Muscle of leg (tissue), 16 donors: ENCODE data around the gene DST. TPM values are rescaled to one million over a fixed set of nuclear protein-coding genes. Genes with fewer than 3 reads are reported as not detected.

ENCODE experiments used
- DNase-seq: peaks from one replicate; pipeline ENCODE4 v3.0.0; 2013
- H3K27ac ChIP-seq: one replicate; pipeline ENCODE4 v1.5.1; 2013; ENCODE audit warnings: mild to moderate bottlenecking, low read length, control low read depth
- H3K27me3 ChIP-seq: one replicate; pipeline ENCODE4 v1.6.1; 2013; ENCODE audit warnings: low read length; ENCODE audit not compliant: control insufficient read depth, insufficient read depth
- H3K36me3 ChIP-seq: one replicate; pipeline ENCODE4 v1.6.1; 2013; ENCODE audit warnings: low read length; ENCODE audit not compliant: control insufficient read depth, insufficient read depth
- H3K4me1 ChIP-seq: one replicate; pipeline ENCODE4 v1.6.1; 2013; ENCODE audit warnings: low read length; ENCODE audit not compliant: control insufficient read depth, insufficient read depth
- H3K4me3 ChIP-seq: one replicate; pipeline ENCODE4 v1.5.1; 2013; ENCODE audit warnings: low read length, control low read depth
- H3K9me3 ChIP-seq: replicated peaks from 2 replicates; pipeline ENCODE4 v1.6.1; 2013; ENCODE audit warnings: low read depth, low read length; ENCODE audit not compliant: control insufficient read depth
- WGBS: methylation state at CpG from one replicate; pipeline ENCODE4 v1.1.5; 2013; ENCODE audit warnings: missing lambda C conversion rate; ENCODE audit not compliant: insufficient coverage; 5-methylcytosine and 5-hydroxymethylcytosine counted together
- long read RNA-seq, 11 donors: transcript quantifications; one replicate each; lab custom pipeline, GENCODE V29; 2026
- polyA plus RNA-seq, 8 donors: library from polyadenylated mRNA; unstranded; fragments of 120-200 nt; gene quantifications; one replicate each; pipeline versions ENCODE4 v1.2.1 to v1.2.3, GENCODE V29; 2013; ENCODE audit warnings: inconsistent platforms in 1 of 8, low replicate concordance in 1 of 8; ENCODE audit not compliant: insufficient read length in 8 of 8, insufficient read depth in 1 of 8
- total RNA-seq: library from RNA; stranded (reverse); fragments of 120-200 nt; gene quantifications from one replicate; pipeline ENCODE4 v1.2.4, GENCODE V29; 2013

The DST gene
- total RNA-seq (192 TPM), polyA plus RNA-seq (100 to 1,000 TPM; 154 to 219 (median 175) TPM)
- long read RNA-seq, donor 1, partial matches to known transcripts = 0 of 4 reads
- long read RNA-seq, donor 1, other reads (novel, unspliced or antisense) = 0 of 4 reads
- long read RNA-seq, donor 2, partial matches to known transcripts = 0 of 1 reads
- long read RNA-seq, donor 2, other reads (novel, unspliced or antisense) = 0 of 1 reads
- long read RNA-seq, donor 3, partial matches to known transcripts = 22 of 23 reads
- long read RNA-seq, donor 3, other reads (novel, unspliced or antisense) = 0 of 23 reads
- long read RNA-seq, donor 4, partial matches to known transcripts = 0 of 7 reads
- long read RNA-seq, donor 4, other reads (novel, unspliced or antisense) = 0 of 7 reads
- long read RNA-seq, donor 5, transcript DST-211 (4 exons, 2,016 nt) = major isoform, 8 of 41 reads
- long read RNA-seq, donor 5, transcript DST-221 (3 exons, 582 nt) = minor isoform, 7 of 41 reads
- long read RNA-seq, donor 5, partial matches to known transcripts = 23 of 41 reads
- long read RNA-seq, donor 5, other reads (novel, unspliced or antisense) = 0 of 41 reads
- long read RNA-seq, donor 6, transcript DST-218 (2 exons, 2,967 nt) = major isoform, 8 of 17 reads
- long read RNA-seq, donor 6, partial matches to known transcripts = 5 of 17 reads
- long read RNA-seq, donor 6, other reads (novel, unspliced or antisense) = 0 of 17 reads
- long read RNA-seq, donor 7, partial matches to known transcripts = 30 of 33 reads
- long read RNA-seq, donor 7, other reads (novel, unspliced or antisense) = 0 of 33 reads
- long read RNA-seq, donor 8, partial matches to known transcripts = 0 of 8 reads
- long read RNA-seq, donor 8, other reads (novel, unspliced or antisense) = 0 of 8 reads
- long read RNA-seq, donor 9, partial matches to known transcripts = 0 of 8 reads
- long read RNA-seq, donor 9, other reads (novel, unspliced or antisense) = 0 of 8 reads
- long read RNA-seq, donor 10, partial matches to known transcripts = 38 of 49 reads
- long read RNA-seq, donor 10, other reads (novel, unspliced or antisense) = 0 of 49 reads
- long read RNA-seq, donor 11, full-length matches to known transcripts = 9 of 9 reads
- long read RNA-seq, donor 11, partial matches to known transcripts = 0 of 9 reads
- long read RNA-seq, donor 11, other reads (novel, unspliced or antisense) = 0 of 9 reads

DNA sequence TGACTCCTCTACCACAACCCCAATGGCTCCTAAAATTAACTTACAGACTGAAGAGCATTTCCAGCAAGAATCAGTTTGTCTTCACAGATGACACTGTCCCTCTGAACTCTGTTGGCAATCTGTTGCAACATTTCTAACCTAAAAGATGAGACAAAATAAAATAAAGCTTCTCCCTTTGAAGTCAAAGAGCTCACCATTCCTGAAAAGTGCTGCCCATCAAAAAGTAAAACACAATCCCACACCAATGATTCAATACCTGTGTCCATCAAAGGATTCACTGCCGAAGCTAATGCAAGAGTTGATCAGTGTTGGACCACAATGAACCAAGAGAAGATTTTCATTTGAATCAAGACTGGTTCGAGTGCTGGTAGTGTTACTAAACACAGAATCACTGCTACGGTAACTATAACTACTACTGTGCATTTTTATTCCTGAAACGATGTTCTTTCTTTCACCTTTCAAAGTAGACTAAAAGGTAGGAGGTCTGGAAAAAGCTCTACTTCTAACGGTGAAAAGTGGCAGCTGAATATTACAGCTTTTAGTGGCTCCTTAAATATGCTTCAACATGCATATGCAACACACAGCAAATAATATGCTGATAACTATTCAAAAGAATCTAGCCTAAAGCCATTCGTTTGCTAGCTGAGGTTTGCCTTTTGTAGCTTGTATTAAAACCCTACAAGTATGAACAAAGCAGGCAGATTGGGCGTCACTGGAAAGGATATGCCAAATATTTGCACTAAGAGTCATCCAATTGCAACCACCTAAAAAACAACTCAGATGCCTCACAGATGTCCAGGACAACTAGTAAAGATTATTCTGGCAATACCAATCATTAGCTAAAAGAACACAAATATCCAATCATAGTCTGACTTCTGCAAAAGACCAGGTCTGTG, at the start of gene DST:
TSS of gene DST (minus strand) at position 524 of the 896 bp plus-strand sequence.
- no peak within 1 kb of the TSS for H3K4me3 ChIP-seq
- DNase-seq = peak; percentile 23
- WGBS = no CpG with 5 or more reads among the region's 7 CpGs
- no peak within 1 kb of the TSS for H3K27ac ChIP-seq
- H3K36me3 ChIP-seq = peaks cover 14% of the 10 kb centered on the region
- no peaks in the 10 kb centered on the region for H3K4me1 ChIP-seq
- no peaks in the 10 kb centered on the region for H3K27me3 ChIP-seq
- H3K9me3 ChIP-seq = no peaks in the 10 kb centered on the region

DNA sequence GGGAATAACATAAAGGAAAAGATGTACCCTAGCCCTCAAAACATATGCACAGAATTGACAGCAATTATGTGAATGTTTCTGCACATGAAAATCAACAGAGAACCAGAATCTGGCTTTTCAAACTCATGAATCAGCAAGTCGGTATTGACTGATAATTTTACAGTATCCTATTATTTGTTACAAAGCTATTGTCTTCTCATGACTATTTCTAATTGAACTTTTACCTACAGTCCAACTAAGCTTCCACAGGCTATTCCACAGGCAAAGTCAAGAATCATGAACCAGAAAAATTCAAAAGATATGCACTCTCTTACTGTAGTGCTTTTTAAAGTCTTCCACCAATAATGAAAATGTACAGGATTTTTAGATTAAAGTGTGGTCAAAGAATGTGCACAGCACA, 49.1 kb upstream of the DST start:
- no peaks in the 10 kb centered on the region for H3K9me3 ChIP-seq
- H3K27me3 ChIP-seq = no peaks in the 10 kb centered on the region
- H3K4me3 ChIP-seq = no peak overlapping the region
- WGBS = no CpG with 5 or more reads among the region's 1 CpG
- DNase-seq = no peak
- H3K27ac ChIP-seq = peak overlapping the region; percentile 74
- peaks cover 3% of the 10 kb centered on the region for H3K4me1 ChIP-seq
- H3K36me3 ChIP-seq = peaks cover 3% of the 10 kb centered on the region

DNA sequence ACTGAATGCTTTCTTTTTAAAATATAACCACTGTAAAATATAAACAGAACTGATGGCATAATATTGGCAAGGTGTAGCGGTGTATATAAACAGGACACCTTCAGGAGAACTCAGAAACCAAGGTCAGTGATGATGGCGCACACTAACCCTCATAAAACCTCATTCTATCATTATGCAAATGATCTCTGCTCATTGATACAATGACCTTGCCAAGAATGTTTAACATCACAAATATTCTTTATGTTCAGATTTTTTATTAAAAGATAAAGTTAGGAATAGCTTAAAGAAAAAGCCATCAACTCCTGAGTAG, 48.6 kb upstream of the DST start:
- Histone ChIP-seq H3K27ac (no peak overlapping the region), H3K27me3 (no peaks in the 10 kb centered on the region), H3K4me1 (peaks cover 3% of the 10 kb centered on the region), H3K4me3 (no peak overlapping the region), H3K9me3 (no peaks in the 10 kb centered on the region), H3K36me3 (peaks cover 3% of the 10 kb centered on the region)
- WGBS = no CpG with 5 or more reads among the region's 2 CpGs
- DNase-seq = no peak

DNA sequence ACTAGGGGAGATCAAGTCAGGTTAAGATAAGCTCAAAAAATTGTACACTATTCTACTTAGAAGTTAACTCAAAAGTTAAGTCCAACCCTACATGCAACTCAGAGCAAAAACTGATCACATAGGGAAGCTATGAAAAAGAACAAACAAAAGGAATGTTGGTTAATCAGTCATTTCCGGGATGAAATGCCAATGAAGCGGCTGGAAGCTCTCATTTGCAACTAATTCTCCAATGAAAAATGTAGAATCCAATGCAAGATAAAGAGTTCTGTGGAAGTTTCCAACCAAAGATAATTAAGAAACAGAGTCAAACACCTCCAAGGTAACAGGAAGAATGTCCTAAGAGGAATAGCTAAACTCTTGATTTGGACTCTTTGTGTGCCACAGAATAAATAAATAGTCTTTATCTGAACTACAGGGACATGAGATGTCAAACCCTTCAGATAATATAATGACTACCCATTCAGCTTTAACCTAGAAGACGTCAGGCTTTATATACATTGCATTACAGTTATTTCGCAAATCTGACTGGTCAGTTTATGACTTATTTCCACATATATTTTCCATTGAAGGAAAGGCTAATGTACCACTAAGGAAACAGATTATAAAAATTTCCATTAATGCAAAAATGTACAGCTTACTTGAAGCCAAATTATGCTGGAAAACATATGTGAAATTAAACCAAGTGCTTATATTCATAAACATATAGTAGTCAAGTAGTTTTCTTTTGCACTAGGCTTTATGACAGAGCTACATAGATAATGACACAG, 48.0 kb upstream of the DST start:
- WGBS = no CpG with 5 or more reads among the region's 4 CpGs

DNA sequence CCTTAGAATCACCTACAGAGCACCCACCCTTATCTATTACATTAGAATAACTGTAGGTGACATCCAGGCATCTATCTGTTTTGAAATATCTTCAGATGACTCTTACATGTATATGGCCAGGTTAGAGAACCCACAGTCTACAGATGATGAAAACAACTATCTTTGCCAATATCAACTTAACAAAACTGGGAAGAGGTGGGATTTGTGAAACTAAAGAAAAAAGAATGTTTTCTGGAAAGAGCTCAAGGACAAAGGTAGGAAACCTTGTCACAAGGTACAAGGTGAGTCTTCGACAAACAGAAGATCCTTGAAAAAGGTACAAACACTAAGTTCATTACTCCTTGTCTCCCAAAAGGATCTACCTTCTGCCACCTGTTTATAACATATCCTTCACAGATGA, 47.0 kb upstream of the DST start:
- no peak overlapping the region for H3K4me3 ChIP-seq
- H3K27me3 ChIP-seq = no peaks in the 10 kb centered on the region
- no peaks in the 10 kb centered on the region for H3K9me3 ChIP-seq
- peaks cover 3% of the 10 kb centered on the region for H3K4me1 ChIP-seq
- peaks cover 3% of the 10 kb centered on the region for H3K36me3 ChIP-seq
- no peak overlapping the region for H3K27ac ChIP-seq
- no peak for DNase-seq
- 80% methylated on average over 1 of the region's 1 CpG for WGBS

More for the DNA sequence above, 48.0 kb upstream of the DST start:
- Histone ChIP-seq H3K4me3 (no peak overlapping the region), H3K36me3 (peaks cover 3% of the 10 kb centered on the region), H3K27me3 (no peaks in the 10 kb centered on the region), H3K9me3 (no peaks in the 10 kb centered on the region), H3K27ac (no peak overlapping the region), H3K4me1 (peaks cover 3% of the 10 kb centered on the region)
- no peak for DNase-seq

DNA sequence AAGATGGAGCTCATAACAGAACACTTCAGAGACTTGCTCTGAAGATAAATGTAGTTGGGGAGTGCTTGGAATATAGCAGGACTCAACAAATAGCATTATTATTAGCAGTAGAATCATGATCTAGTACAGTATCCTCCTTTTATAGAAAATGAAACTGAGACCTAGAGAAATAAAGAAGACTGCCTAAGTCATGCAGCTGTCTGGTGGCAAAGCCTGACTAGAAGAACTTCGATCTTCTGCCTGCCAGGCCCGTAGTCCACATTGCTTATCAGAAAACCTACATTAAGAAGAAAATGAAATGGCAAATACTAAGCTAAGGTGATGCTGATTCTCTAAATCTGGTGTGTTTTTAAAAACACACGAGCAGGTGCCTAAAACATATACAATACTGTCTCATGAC, 46.4 kb upstream of the DST start:
- H3K27ac ChIP-seq = no peak overlapping the region
- H3K36me3 ChIP-seq = no peaks in the 10 kb centered on the region
- no peak for DNase-seq
- H3K27me3 ChIP-seq = no peaks in the 10 kb centered on the region
- no CpG with 5 or more reads among the region's 3 CpGs for WGBS
- peaks cover 7% of the 10 kb centered on the region for H3K4me1 ChIP-seq
- no peaks in the 10 kb centered on the region for H3K9me3 ChIP-seq
- H3K4me3 ChIP-seq = no peak overlapping the region

DNA sequence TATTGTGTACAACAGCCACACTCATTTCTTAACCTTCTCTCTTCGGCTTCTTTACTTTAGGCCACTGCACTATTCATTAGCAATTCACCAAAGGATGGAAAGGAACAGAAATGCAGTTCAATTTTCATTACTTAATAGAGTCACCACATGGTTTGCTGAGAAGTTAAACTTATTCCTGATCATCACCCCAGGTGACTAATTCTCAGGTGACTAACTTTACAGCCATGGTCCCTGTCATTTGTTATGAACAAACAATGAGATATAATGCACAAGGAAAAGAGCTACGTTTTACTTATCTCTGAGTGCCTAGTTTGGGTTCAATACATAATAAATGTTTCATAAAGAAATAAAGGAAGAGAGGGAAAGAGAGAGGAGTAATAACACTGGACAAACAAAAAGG, 45.8 kb upstream of the DST start:
- Histone ChIP-seq H3K9me3 (no peaks in the 10 kb centered on the region), H3K27ac (no peak overlapping the region), H3K36me3 (no peaks in the 10 kb centered on the region), H3K4me1 (peaks cover 7% of the 10 kb centered on the region), H3K27me3 (no peaks in the 10 kb centered on the region), H3K4me3 (no peak overlapping the region)
- WGBS = no CpG with 5 or more reads among the region's 2 CpGs
- DNase-seq = no peak

DNA sequence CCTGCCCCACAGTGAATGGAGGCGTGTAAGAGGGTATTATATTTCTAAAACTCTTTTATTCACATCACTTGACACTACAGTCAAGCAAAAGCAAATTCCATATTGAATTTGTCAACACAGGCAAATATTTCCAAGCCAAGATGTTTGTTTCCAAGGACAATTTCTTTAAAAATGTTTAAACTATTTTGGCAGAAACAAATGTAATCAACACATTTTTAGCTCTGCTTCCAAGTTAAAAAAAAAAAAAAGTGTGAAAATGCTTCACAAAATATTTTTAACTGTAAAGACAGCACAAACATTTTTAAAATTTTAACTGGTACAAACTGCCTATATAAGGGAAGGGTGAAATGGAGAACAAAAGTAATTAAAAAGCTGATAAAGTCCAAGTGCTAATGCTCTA, 44.9 kb upstream of the DST start:
- Histone ChIP-seq H3K4me3 (no peak overlapping the region), H3K9me3 (no peaks in the 10 kb centered on the region), H3K4me1 (peaks cover 5% of the 10 kb centered on the region), H3K27ac (no peak overlapping the region), H3K36me3 (no peaks in the 10 kb centered on the region), H3K27me3 (no peaks in the 10 kb centered on the region)
- no peak for DNase-seq
- no CpG with 5 or more reads among the region's 1 CpG for WGBS

DNA sequence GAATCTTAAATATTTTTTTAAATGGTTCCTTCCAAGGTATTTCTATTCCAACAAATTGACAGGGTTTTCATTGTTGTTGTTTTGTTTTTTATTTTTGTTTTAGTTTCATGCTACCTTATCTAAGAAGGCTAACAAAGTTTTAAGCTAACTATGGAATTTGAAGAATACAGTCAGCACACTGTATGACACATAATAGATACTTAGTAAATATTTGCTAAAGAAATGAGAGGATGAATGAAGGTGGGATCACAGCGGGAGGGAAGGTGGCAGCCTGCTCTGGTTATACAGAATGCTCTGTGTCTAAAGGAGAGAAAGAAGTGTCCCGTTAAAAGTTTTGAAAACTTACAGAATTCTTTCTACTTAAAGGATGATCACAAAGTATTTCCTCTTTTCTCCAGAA, 43.7 kb upstream of the DST start:
- Histone ChIP-seq H3K4me1 (peaks cover 4% of the 10 kb centered on the region), H3K36me3 (no peaks in the 10 kb centered on the region), H3K27ac (no peak overlapping the region), H3K4me3 (no peak overlapping the region), H3K9me3 (no peaks in the 10 kb centered on the region), H3K27me3 (no peaks in the 10 kb centered on the region)
- DNase-seq = no peak
- WGBS = no CpG with 5 or more reads among the region's 2 CpGs
